Activated CD8-positive, alpha-beta memory T cell treated with anti-CD3 and anti-CD28 coated beads for 48 hours (primary cell): ENCODE data around the gene DLL1.
A peak's percentile ranks its signal among the peaks of the same experiment; 100 is the strongest.
"Not testable (repeated sequence)": the region's sequence is repeated elsewhere in the genome, so short reads cannot be mapped to it uniquely, and the experiment has no call there.

ENCODE experiments used
- DNase-seq, 3 experiments: peaks; one replicate each; pipeline ENCODE4 v3.0.0-alpha.2; 2020; ENCODE audit warnings: low read depth in 2 of 3, low spot score in 2 of 3

The DLL1 gene, protein sequence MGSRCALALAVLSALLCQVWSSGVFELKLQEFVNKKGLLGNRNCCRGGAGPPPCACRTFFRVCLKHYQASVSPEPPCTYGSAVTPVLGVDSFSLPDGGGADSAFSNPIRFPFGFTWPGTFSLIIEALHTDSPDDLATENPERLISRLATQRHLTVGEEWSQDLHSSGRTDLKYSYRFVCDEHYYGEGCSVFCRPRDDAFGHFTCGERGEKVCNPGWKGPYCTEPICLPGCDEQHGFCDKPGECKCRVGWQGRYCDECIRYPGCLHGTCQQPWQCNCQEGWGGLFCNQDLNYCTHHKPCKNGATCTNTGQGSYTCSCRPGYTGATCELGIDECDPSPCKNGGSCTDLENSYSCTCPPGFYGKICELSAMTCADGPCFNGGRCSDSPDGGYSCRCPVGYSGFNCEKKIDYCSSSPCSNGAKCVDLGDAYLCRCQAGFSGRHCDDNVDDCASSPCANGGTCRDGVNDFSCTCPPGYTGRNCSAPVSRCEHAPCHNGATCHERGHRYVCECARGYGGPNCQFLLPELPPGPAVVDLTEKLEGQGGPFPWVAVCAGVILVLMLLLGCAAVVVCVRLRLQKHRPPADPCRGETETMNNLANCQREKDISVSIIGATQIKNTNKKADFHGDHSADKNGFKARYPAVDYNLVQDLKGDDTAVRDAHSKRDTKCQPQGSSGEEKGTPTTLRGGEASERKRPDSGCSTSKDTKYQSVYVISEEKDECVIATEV

DNA sequence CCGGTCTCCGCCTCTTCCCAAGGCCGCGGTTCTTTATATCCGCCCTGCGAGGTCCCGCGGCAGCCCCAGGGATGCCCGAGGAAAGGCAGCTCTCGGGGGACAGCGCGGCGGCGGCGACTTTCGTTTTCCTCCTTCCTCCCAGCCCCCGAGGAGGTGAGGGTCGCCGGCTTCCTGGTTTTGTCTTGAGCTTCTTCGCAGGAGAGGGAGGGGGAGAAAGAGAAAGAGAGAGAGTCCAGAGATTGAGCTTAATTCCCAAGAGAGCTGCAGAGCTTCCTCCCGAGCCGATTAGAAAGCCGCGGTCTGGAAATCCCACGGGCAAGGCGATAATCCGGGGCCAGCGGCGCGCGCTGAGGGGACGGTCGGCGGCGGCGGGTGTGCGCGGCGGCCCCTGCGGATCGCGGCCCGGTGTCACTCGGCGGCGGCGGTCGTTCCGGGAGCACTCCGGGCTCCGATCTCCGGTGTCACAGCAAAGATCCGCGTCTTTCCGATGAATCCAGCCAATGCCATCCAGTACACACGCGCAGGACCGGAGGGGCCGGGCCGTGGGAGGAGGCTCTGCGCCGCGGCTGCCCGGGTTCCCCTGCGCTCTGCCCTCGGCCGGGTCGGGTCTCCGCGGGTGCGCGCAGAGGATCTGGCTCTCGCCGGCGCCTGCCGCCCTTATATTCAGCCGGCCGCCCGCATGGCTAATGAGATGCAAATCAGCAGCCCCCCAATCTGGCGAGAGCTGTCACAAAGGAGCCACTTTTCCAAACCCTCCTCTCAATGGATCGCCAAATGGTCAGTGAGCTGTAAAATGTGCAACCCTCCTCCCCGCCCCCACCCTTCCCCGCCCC is at the start of gene DLL1:
Gene DLL1, minus strand, starts transcription at position 783 of the 833 bp plus-strand sequence. CDS start 939 bp downstream, outside the sequence.
- no peak for DNase-seq

DNA sequence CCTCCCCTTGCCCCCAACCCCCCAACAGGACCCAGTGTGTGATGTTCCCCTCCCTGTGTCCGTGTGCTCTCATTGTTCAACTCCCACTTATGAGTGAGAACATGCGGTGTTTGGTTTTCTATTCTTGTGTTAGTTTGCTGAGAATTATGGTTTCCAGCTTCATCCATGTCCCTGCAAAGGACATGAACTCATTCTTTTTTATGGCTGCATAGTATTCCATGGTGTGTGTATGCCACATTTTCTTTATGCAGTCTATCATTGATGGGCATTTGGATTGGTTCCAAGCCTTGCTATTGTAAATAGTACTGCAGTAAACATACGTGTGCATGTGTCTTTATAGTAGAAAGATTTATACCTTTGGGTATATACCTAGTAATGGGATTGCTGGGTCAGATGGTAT is 44.3 kb upstream of the DLL1 start:
- DNase-seq = not testable (repeated sequence)

DNA sequence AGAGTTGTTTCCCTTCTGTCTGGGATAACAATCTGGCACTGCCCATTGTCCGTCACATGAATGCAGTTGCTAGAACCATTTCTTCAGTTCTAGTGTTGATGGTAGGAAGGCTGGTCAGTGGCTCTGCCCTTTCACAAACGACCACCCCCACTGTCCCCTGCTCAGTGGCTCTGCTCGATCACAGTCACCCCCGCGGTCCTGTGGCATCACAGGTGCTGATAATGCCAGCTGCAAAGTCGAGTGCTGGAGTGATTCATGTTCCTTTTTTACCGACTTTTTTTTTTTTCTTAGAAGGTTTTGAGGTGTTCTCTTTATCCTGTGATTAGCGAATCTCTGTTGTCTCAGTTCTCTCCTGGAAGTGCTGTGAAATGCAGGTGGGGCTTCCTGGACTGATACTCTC is 38.4 kb upstream of the DLL1 start:
- DNase-seq = no peak

DNA sequence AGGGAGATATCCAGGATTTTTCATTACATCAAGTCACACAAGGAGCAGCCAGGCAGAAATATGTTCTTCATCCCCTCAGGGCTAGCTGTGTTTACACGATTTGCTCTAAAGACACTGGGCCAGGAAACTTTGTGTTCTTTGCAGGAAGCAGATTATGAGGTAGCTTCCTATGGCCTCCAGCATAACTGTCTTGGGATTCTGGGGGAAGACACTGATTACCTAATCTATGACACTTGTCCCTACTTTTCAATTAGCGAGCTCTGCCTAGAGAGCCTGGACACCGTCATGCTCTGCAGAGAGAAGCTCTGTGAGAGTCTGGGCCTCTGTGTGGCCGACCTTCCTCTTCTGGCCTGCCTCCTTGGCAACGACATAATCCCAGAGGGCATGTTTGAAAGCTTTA is 26.8 kb upstream of the DLL1 start:
- DNase-seq = no peak

DNA sequence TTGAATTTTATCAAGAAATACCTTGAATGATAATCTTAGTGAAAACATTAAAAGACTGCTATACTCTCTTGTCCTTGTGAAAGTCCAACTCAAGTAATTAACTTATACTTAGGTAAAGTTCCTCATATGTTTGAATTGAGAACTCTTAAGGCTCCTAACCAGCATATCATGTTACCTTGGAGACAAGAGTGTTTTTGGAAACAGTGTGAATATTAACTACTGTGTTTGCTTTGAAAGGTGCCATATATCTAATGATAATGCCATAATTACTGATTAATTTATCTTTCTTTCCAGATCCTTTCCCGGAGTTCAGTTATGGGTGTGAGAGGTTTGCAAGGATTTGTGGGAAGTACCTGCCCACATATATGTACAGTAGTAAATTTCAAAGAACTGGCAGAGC is 26.2 kb upstream of the DLL1 start:
- DNase-seq = no peak

DNA sequence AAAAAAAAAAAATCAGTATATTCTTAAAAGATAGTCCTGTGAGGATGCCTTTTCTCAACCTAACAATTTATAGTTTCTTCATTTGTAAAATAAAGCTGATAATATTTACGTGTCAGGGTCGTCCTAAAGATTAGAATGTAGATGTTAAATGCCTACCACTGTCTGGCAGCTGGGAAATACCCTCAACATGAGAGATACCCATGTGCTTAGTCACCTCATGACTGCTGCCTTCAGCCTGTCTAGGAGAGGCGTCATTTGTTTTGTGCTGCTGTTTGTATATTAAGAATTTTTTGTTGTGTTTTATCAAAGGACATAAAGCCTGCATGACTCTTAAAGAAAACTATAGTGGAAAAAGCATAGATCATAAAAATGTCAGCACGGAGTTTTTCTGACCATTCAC is 25.2 kb upstream of the DLL1 start:
- DNase-seq = no peak

DNA sequence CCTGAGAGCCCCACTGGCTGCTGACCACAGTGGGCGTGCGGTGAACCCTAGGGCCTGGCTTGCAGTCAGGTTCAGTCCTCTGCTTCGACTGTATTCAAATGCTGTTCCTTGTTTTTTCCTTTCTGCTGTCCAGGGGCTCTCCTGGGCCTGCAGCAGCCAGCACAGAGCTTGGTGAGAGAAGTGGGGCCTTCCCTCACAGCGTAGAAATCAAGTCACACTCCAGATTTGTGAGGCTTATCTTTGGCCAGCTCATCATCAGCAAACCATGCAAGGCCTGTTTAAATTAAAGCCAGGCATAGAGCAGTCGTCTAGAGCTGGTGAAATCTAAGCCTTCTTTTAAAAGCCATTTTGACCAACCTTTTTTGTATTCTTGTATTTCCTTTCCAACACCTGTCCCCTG is 24.1 kb upstream of the DLL1 start:
- DNase-seq = no peak

DNA sequence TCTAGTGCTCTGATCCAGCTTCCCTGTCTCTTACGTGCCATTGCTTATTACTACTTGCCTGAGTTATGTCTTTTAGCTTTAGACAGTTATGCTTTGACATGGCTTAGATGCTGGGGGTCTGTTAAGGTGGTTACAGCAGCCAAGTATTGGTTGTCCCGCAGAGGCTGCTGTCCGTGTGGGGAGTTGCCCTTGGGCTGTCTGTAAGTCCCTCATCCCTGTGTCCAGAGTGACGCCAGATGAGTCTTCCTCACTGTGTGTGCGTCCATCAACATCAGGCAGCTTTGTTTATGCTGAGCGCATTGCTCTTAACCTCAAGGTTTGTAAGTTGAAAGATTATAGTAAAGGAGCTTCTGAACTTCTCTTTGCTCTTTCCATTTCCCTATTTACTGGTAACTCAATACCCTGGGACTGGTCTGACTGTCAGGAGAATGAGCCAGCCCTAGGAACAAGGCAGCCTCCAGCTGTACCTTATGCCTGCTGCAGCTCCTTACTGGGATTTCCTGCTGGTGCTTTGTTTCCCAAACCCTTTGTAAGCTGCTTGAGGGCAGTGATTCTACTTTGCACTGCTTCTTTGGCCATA is 22.9 kb upstream of the DLL1 start:
- no peak for DNase-seq

DNA sequence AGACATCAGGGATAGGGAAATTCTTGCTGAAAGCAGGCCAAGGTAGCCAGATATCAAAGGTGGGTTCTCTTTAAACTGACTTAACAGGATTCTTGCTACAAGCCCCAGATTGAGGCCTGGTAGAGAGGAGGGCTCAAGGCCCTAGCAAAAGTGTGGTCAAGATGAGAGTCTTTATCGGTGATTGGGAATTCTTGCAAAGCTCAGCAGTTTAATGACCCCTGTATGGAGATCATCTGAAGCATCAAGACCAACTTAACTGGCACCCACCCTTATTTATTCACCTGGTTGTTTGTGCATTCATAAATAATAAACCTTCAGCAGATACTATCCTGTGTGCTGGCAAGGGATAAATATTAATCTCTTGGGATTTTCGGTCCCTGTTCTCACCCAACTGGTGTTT is 22.0 kb upstream of the DLL1 start:
- no peak for DNase-seq

DNA sequence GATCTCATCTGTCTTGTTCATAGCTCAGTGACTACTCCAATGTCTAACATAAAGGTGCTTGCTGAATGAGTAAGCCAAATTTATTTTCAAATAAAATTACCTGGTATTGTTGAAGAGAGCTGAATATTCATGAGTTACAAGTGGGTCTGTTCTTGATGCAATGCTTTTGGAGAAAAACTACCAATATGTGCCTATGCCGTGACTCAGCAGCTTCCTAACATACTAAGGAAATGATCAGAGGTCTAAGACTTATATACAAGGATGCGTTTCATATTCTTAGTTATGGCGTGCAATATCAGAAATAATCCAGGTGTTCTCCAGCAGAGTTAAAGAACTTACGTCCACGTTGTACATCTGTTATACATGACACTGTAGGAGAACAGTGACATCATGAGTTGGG is 20.8 kb upstream of the DLL1 start:
- DNase-seq = no peak

DNA sequence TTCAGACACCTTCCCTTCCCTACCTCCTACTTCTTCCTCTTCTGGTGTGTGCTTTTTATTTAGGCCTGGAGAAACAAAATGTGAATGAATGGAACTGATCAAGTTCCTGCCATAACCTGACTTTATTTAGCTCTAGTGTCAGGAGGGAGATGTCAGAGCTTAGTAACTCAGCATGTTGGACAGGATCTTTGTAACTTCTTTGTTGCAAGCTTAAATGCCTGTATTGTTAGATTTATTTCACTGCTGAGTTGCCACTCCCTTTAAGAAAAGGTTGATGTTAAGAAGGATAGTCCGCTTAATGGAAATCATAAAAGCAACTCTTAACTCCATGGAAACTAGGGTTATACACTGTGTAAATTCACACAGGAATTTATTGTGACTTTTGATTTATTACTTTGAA is 17.9 kb upstream of the DLL1 start:
- no peak for DNase-seq

DNA sequence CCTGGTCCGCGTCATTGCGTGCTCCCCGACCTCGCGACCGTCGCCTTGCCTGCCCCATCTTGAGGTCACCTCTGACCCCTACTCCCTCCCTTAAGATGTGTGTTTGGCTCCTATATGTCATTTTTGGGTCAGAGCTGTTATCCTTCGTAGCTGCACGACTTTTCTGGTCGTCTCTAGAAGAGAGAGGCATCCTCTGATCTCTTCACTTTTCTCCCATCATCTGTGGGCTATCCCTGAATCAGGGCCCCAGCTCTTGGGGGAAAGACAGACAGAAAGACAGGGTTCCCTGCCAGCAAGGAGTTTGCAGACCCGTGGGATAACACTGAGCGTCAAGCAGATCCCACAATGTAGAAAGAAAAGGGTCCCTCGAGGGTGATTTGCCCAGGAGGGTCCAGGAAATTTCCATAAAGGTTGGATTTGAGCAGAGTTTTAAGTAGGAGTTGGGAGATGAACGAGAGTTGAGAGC is 16.2 kb upstream of the DLL1 start:
- no peak for DNase-seq

DNA sequence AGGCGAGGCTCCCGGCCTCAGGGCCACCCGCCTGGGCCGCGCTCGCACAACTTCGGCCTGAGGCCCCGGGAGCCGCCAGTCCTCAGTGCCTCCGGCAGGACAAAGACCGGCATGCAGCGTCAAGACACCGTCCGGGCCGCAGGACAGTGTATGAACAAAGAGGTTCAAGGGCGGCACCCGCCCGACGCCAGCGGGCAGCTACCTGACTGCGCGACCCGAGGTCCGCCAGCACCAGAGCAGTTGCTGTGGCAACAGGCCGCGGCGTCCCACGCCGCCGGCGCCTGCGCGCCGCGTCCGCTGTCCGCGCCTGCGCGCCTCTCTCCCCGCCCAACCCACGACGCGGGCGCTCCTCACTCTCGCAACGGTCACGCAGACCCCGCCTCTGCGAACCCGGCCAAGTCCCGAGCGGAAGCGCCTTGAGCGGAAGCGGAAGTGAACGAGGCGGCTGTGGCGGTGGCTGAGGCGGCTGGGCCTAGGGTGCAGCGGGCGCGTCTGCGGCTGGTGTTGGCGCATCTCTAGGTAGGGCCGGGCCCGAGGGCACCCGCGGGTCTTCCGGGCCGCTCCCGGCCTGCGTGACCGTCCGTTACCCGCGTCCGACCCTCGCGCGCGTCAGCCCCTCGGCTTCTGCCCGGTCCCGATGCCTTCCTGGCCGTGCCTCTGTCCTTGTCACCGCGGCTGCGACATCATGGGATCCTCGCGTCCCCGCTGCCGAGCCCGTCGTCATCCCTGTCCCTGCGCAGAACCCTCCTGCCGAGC is 15.6 kb upstream of the DLL1 start, which contains the start of gene FAM120B:
Gene FAM120B, plus strand, starts transcription at position 435 of the 756 bp plus-strand sequence. CDS start 10,633 bp downstream, outside the sequence.
- DNase-seq = peak; percentile 82 to 90 (median 84)

DNA sequence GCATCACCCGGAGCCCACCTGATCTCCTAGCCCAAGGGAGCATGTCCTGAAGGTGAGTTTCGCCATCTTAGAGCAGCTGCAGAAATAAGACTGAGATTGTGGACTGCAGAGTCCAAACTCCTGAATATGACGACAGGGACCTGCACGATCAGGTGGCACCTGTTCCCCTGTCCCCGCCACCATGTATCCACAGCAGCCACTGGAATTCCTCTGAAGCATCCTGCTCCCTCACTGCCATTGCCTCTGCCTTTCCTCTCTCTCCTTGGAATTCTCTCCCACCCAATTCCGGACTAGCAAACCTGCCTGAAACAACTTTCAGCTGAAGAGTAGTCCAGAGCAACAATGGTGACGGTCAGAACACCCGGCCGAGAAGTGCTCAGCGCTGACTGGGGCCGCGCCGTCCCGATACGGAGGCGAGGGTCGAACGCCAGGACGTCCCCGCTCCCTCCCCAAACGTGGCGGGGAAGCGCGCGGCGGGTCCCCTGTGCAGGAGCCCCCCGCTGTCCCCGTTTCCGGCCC is 15.0 kb upstream of the DLL1 start:
- DNase-seq = no peak

DNA sequence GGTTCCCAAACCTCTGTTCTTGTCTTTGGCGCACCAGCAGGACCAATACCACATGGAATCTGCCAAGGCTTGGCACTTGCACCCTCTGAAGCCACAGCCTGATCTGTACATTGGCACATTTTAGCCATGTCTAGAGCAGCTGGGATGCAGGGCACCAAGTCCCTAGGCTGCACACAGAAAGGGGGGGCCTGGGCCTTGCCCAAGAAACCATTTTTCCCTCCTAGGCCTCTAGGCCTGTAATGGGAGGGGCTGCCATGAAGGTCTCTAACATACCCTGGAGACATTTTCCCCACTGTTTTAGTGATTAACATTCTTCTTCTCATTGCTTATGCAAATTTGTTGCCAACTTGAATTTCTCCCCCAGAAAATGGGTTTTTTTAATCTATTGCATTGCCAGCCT is 10.3 kb upstream of the DLL1 start:
- no peak for DNase-seq

DNA sequence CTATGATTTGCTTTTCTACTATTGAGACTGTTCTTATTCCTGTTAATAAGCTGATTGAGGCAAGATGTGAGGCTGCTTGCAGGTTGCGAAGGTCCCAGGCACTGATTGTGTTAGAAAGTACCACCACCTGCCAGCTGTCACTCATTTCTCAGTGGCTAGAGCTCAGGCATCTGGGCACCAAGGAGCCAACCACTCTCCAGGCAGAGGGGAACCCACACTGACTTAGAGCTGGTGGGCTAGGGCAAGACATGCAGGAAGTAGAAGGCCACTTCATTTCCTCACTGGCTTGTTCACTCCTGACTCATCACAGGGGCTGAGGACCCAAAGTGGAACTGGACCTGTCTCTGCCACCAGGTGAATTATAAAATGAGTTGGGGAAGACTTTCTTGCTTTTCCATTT is 7.8 kb upstream of the DLL1 start:
- DNase-seq = no peak

DNA sequence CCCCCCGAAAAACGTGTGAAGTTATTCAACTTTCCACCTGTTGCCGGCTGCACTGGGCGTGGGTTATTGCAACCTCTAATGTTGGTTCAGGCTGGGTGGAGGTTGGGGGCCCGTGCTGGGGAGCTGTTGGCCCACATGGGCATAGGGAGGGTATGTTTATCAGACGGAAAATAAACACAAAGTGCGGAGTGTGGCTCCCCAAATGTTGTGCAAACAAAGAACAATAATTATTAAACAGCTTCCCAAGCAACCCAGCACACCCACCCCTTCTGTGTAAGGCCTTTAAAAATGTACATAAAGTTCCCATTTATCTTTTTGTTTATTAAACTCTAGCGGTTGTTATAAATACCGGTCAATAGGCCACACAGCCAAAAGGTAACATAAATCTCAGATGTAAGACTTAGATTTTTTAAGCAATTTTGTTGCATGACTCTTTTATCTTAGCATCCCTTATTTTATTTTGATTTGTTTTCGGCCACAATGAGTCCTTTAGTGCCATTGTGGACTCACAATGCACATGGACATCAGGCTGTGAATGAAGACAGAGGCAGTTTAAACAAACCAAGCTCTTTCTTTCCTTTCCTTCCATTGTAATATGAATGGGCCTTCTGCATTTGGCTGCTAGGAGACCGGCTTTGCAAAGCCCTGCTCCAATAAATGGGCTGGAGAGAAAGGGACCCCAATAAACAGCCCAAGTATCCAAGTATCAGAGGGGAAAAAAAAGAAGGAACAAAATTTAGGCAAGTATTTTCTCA is 6.9 kb upstream of the DLL1 start:
- DNase-seq = no peak

DNA sequence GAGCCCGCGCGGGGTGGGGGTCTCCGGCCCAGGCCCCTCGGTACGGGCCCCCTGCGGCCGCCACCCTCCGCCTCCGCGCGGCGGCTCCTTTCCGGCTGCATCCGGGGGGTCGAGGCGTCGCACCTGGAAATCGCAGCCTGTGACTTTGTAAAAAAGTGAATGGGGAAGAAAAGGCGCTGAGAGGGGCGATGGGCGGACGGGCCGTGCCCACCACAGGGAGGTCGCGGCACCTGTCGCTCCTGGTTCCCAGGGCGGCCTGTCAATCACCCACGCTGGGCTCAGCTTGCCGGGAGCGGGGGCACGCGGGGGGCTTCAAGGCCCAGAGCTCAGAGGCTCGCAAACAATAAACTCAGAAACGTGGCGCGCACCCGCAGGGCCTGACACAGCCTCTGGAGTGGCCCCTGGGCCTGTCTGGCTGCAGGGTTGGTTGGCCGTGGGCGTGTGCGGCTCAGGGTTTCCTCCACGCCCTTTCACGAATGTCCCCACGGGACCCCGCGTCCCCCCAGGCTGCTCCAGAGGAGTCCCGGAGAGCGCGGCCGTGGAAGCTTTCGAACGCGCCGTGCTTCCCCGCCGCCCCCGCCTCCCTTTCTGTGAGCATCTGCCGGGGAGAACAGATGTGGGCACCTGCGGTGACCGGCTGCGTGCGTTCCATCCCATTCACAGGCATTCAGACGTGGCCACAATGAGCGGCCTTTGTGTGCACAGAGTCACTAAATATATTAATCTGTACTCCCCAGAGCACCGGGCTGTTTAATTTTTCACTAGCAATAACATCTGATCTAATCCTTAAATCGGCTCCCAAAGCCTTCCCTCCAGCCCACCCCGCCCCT is 6.1 kb upstream of the DLL1 start:
- no peak for DNase-seq

DNA sequence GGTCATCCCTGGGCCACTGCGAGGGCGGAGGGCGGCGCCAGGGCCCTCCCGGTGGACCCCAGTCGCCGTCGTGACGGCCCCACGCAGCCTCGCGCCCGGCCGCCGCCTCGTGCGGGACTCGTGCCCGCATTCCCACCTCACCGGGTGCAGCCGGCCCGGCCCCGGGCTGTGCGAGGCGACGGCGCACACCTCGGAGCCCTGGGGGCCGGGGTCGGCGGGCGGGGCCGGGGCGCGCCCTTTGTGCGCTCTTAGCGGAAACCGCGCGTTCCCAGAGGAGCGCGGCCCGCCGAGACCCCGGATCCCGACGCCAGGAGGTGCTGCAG is 5.5 kb upstream of the DLL1 start:
- no peak for DNase-seq
